NOMO-1 (cell line): ENCODE measurements around the gene ABCC4.

Experiments used
- DNase-seq, 2 experiments: peaks; one replicate each; lab custom pipeline; 2025; ENCODE audit not compliant: unreplicated experiment in 2 of 2; lab: John Stamatoyannopoulos, UW

ABCC4 gene

GRCh38 chr13:95020298-95020987 is 280.8 kb downstream of the ABCC4 start:
- no peak for DNase-seq

- no peak for DNase-seq
These were observed 281.4 kb downstream of the ABCC4 start for GRCh38 chr13:95019886-95020285.

- no peak for DNase-seq
These were observed 293.9 kb downstream of the ABCC4 start for GRCh38 chr13:95007322-95007721.

- no peak for DNase-seq
These were observed 296.0 kb downstream of the ABCC4 start for GRCh38 chr13:95005300-95005699.

GRCh38 chr13:95003019-95003813 is 298.0 kb downstream of the ABCC4 start:
- DNase-seq: no peak

- DNase-seq: no peak
These were observed 299.1 kb downstream of the ABCC4 start for GRCh38 chr13:95002126-95002525.

- no peak for DNase-seq
These were observed 301.4 kb downstream of the ABCC4 start for GRCh38 chr13:94999871-95000270.

- no peak for DNase-seq
These were observed 304.1 kb downstream of the ABCC4 start for GRCh38 chr13:94997126-94997525.

GRCh38 chr13:94996445-94996844 is 304.8 kb downstream of the ABCC4 start:
- DNase-seq: no peak

- no peak for DNase-seq
These were observed 306.7 kb downstream of the ABCC4 start for GRCh38 chr13:94994506-94994905.

- no peak for DNase-seq
These were observed 307.6 kb downstream of the ABCC4 start for GRCh38 chr13:94993616-94994015.

GRCh38 chr13:94992036-94992960 is 309.0 kb downstream of the ABCC4 start:
- no peak for DNase-seq

- no peak for DNase-seq
These were observed 312.6 kb downstream of the ABCC4 start for GRCh38 chr13:94988654-94989053.

GRCh38 chr13:94987869-94988268 is 313.4 kb downstream of the ABCC4 start:
- no peak for DNase-seq

GRCh38 chr13:94987081-94987480 is 314.2 kb downstream of the ABCC4 start:
- no peak for DNase-seq

- DNase-seq: no peak
These were observed 316.3 kb downstream of the ABCC4 start for GRCh38 chr13:94984958-94985357.

- DNase-seq: no peak
These were observed 322.7 kb downstream of the ABCC4 start for GRCh38 chr13:94978516-94978915.

GRCh38 chr13:94974015-94974951 is 327.0 kb downstream of the ABCC4 start:
- no peak for DNase-seq

- DNase-seq: no peak
These were observed 329.0 kb downstream of the ABCC4 start for GRCh38 chr13:94972262-94972661.
